Measurements from ENCODE around the gene HEXD.

- TF ChIP-seq ELF4 (IDR thresholded peaks at IDR 0.05), result no peak
- no peak for TF ChIP-seq CTBP1 (IDR thresholded peaks at IDR 0.05; ENCODE audit: borderline replicate concordance)
- no peak for TF ChIP-seq FOXA1 (IDR thresholded peaks at IDR 0.05)
- TF ChIP-seq TARDBP (IDR thresholded peaks at IDR 0.05), result no peak
- TF ChIP-seq SUZ12 (IDR thresholded peaks at IDR 0.05), result no peak
- no peak for TF ChIP-seq BHLHE40 (IDR thresholded peaks at IDR 0.05; ENCODE audit: borderline replicate concordance)
- TF ChIP-seq LEF1 (IDR thresholded peaks at IDR 0.05; ENCODE audit: borderline replicate concordance), result no peak
- TF ChIP-seq FOXK2 (IDR thresholded peaks at IDR 0.05), result no peak
- no peak for TF ChIP-seq ZNF384 (IDR thresholded peaks at IDR 0.05)
- TF ChIP-seq SP1 (IDR thresholded peaks at IDR 0.05), result no peak
- TF ChIP-seq PKNOX1 (IDR thresholded peaks at IDR 0.05), result no peak
- no peak for TF ChIP-seq HDGF (IDR thresholded peaks at IDR 0.05; ENCODE audit: borderline replicate concordance)
Observed at GRCh38 chr17:82440469-82440981, 22.4 kb downstream of the HEXD start.

Measured in HEK293T (cell line).